HepG2 (cell line): ENCODE results near the gene SIN3A. TPM values are rescaled to one million over a fixed set of nuclear protein-coding genes. Genes with fewer than 3 reads are reported as not detected.
A peak's percentile ranks its signal among the peaks of the same experiment; 100 is the strongest.

Experiments used
- CBX1 ChIP-seq: IDR thresholded peaks from one replicate; pipeline ENCODE4 v1.6.1; 2016; ENCODE audit warnings: antibody characterized with exemption, low read depth
- CEBPG ChIP-seq: IDR thresholded peaks from 2 replicates; pipeline ENCODE4 v1.6.1; 2016
- GRHL1 ChIP-seq: sonication (generic); formaldehyde crosslinking; conservative IDR thresholded peaks from 2 replicates; pipeline ENCODE4 v1.8.0; 2022; ENCODE audit warnings: missing genetic modification reagents
- LCORL ChIP-seq, 2 experiments: fragments of 450-650 bp in 1 of 2; sonication (generic) in 1 of 2; formaldehyde crosslinking in 1 of 2; IDR thresholded peaks; 2 replicates each; pipeline versions ENCODE4 v1.5.0 to v1.6.1; 2017 to 2020; ENCODE audit warnings: antibody characterized with exemption in 1 of 2, missing genetic modification reagents in 1 of 2
- MIER3 ChIP-seq: IDR thresholded peaks from 2 replicates; pipeline ENCODE4 v1.6.1; 2016; ENCODE audit warnings: missing compliant biosample characterization, borderline replicate concordance
- MTF2 ChIP-seq: sonication (generic); formaldehyde crosslinking; IDR thresholded peaks from 2 replicates; pipeline ENCODE4 v1.5.0; 2020; ENCODE audit warnings: missing genetic modification reagents, borderline replicate concordance
- NONO ChIP-seq, 2 experiments: fragments of 450-650 bp in 1 of 2; sonication (generic) in 1 of 2; formaldehyde crosslinking in 1 of 2; IDR thresholded peaks in 1 of 2; conservative IDR thresholded peaks in 1 of 2; 2 replicates each; pipeline versions ENCODE4 v1.6.1 to v1.8.0; 2017 to 2022; ENCODE audit warnings: mild to moderate bottlenecking in 1 of 2, missing genetic modification reagents in 1 of 2, moderate library complexity in 1 of 2
- PAXIP1 ChIP-seq: sonication (generic); formaldehyde crosslinking; conservative IDR thresholded peaks from 2 replicates; pipeline ENCODE4 v1.4.0; 2020; ENCODE audit warnings: mild to moderate bottlenecking, missing genetic modification reagents, moderate library complexity
- TEF ChIP-seq: sonication (generic); formaldehyde crosslinking; IDR thresholded peaks from 2 replicates; pipeline ENCODE4 v1.5.0; 2020; ENCODE audit warnings: missing genetic modification reagents
- ZFP91 ChIP-seq: sonication (generic); formaldehyde crosslinking; IDR thresholded peaks from 2 replicates; pipeline ENCODE4 v1.9.0; 2022; ENCODE audit warnings: missing genetic modification reagents, mild to moderate bottlenecking, borderline replicate concordance
- ZFY ChIP-seq: sonication (generic); formaldehyde crosslinking; IDR thresholded peaks from 2 replicates; pipeline ENCODE4 v1.4.0; 2020; ENCODE audit warnings: missing genetic modification reagents
- ZNF101 ChIP-seq: sonication (generic); formaldehyde crosslinking; IDR thresholded peaks from 2 replicates; pipeline ENCODE4 v1.4.0; 2020; ENCODE audit warnings: mild to moderate bottlenecking, low read depth, missing genetic modification reagents, borderline replicate concordance
- ZNF121 ChIP-seq: sonication (generic); formaldehyde crosslinking; IDR thresholded peaks from 2 replicates; pipeline ENCODE4 v1.5.0; 2020; ENCODE audit warnings: mild to moderate bottlenecking, missing genetic modification reagents
- ZNF792 ChIP-seq: IDR thresholded peaks from 2 replicates; pipeline ENCODE4 v1.6.1; 2016
- polyA plus RNA-seq, 8 experiments: library from polyadenylated mRNA; depleted of rRNA in 3 of 8; stranded (reverse) in 7 of 8; unstranded in 1 of 8; fragments of >200 nt; fragmentation: Illumina TruSeq in 4 of 8; extraction: Trizol in 4 of 8; gene quantifications; 2 replicates each; pipeline versions ENCODE4 v1.2.1 to v1.2.3, GENCODE V29; 2011 to 2016; ENCODE audit warnings: low read depth in 4 of 8, missing spikeins in 1 of 8, mixed read lengths in 1 of 8; ENCODE audit not compliant: insufficient read depth in 1 of 8
- total RNA-seq, 5 experiments: library from RNA; depleted of rRNA; stranded (reverse); fragments of >200 nt; fragmentation: Illumina TruSeq; extraction: Trizol; gene quantifications; 2 replicates each; pipeline ENCODE4 v1.2.3, GENCODE V29; 2016; ENCODE audit warnings: low read depth in 1 of 5
- TF ChIP-seq, protein P1 (sequence below), 2 experiments: sonication (generic) in 1 of 2; formaldehyde crosslinking in 1 of 2; IDR thresholded peaks; 2 replicates each; pipeline versions ENCODE4 v1.5.1 to v1.6.1; 2011 to 2020; ENCODE audit warnings: borderline replicate concordance in 1 of 2, low read depth in 1 of 2, low read length in 1 of 2, mild to moderate bottlenecking in 1 of 2, missing genetic modification reagents in 1 of 2, moderate library complexity in 1 of 2
- TF ChIP-seq, protein P2 (sequence below): sonication (generic); formaldehyde crosslinking; IDR thresholded peaks from 2 replicates; pipeline ENCODE4 v1.5.0; 2020; ENCODE audit warnings: mild to moderate bottlenecking, missing genetic modification reagents

Gene SIN3A
- total and polyA plus RNA-seq, 2 of the 13 experiments (the other 11 are each of a cell fraction or from before 2014, with no cell fraction given) = 16.1 to 28.1 TPM

- TF ChIP-seq, protein P1, sequence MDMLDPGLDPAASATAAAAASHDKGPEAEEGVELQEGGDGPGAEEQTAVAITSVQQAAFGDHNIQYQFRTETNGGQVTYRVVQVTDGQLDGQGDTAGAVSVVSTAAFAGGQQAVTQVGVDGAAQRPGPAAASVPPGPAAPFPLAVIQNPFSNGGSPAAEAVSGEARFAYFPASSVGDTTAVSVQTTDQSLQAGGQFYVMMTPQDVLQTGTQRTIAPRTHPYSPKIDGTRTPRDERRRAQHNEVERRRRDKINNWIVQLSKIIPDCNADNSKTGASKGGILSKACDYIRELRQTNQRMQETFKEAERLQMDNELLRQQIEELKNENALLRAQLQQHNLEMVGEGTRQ (IDR thresholded peaks at IDR 0.05; ENCODE audit: low read depth, low read length) = no peak
- TF ChIP-seq, protein P1 (CRISPR knock-in tag; IDR thresholded peaks at IDR 0.05; ENCODE audit: borderline replicate concordance) = no peak
- TF ChIP-seq NONO (IDR thresholded peaks at IDR 0.05) = no peak
- no peak; the same call in 1 of the 2 replicates for TF ChIP-seq NONO (CRISPR knock-in tag; conservative IDR thresholded peaks at IDR 0.05)
- peak; percentile 85 for TF ChIP-seq ZFY (CRISPR knock-in tag)
- peak; percentile 8 for TF ChIP-seq CBX1
- no peak for TF ChIP-seq CEBPG
- no peak for TF ChIP-seq GRHL1
- no peak for TF ChIP-seq LCORL (IDR thresholded peaks at IDR 0.05)
- TF ChIP-seq LCORL (CRISPR knock-in tag; IDR thresholded peaks at IDR 0.05) = peak; percentile 76; the same call in 1 of the 2 replicates
- TF ChIP-seq ZNF101 = no peak
- peak; percentile 75; the same call in 1 of the 2 replicates for TF ChIP-seq ZFP91 (CRISPR knock-in tag)
- TF ChIP-seq, protein P2, sequence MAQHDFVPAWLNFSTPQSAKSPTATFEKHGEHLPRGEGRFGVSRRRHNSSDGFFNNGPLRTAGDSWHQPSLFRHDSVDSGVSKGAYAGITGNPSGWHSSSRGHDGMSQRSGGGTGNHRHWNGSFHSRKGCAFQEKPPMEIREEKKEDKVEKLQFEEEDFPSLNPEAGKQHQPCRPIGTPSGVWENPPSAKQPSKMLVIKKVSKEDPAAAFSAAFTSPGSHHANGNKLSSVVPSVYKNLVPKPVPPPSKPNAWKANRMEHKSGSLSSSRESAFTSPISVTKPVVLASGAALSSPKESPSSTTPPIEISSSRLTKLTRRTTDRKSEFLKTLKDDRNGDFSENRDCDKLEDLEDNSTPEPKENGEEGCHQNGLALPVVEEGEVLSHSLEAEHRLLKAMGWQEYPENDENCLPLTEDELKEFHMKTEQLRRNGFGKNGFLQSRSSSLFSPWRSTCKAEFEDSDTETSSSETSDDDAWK = no peak
- peak; percentile 11; the same call in 1 of the 2 replicates for TF ChIP-seq MTF2 (CRISPR knock-in tag)
- no peak for TF ChIP-seq TEF
- no peak for TF ChIP-seq ZNF792 (CRISPR knock-in tag)
- no peak for TF ChIP-seq MIER3
- no peak for TF ChIP-seq ZNF121 (CRISPR knock-in tag)
- TF ChIP-seq PAXIP1 (CRISPR knock-in tag) = peak; percentile 59
Measured at GRCh38 chr15:75347222-75348033, 104.1 kb downstream of the SIN3A start (continued).
